Epithelial cell of prostate (primary cell): ENCODE data around the gene PRKACB.
"Not testable (repeated sequence)": the region's sequence is repeated elsewhere in the genome, so short reads cannot be mapped to it uniquely, and the experiment has no call there.

Source experiments
- DNase-seq: peaks from one replicate; pipeline ENCODE4 v3.0.0-alpha.2; 2011; ENCODE audit warnings: low read depth, low spot score
- H3K27ac ChIP-seq: fragments of 450-650 bp; 2 replicates; pipeline ENCODE4 v1.5.1; 2017; ENCODE audit warnings: mild to moderate bottlenecking

The PRKACB gene

DNA sequence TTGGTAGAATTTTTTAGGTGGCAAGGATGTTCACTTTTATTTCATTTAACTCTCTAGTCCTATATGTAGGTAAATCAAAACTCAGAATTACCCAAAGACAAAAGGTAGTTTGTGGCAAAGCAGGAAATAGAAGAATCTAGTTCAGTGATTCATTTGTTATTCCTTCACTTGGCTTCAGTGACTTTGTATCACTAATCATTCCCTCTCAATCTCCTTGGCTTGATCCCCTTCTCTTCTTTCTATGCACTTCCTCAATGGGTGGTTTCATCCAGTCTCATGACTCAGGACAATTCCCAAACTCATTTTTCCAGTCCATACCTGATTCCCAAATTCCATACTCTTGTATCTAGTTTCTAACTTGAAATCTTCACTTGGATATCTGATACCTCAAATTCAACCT is 64.9 kb downstream of the PRKACB start:
- peak overlapping the region; percentile 48 for H3K27ac ChIP-seq
- peak; percentile 14 for DNase-seq

DNA sequence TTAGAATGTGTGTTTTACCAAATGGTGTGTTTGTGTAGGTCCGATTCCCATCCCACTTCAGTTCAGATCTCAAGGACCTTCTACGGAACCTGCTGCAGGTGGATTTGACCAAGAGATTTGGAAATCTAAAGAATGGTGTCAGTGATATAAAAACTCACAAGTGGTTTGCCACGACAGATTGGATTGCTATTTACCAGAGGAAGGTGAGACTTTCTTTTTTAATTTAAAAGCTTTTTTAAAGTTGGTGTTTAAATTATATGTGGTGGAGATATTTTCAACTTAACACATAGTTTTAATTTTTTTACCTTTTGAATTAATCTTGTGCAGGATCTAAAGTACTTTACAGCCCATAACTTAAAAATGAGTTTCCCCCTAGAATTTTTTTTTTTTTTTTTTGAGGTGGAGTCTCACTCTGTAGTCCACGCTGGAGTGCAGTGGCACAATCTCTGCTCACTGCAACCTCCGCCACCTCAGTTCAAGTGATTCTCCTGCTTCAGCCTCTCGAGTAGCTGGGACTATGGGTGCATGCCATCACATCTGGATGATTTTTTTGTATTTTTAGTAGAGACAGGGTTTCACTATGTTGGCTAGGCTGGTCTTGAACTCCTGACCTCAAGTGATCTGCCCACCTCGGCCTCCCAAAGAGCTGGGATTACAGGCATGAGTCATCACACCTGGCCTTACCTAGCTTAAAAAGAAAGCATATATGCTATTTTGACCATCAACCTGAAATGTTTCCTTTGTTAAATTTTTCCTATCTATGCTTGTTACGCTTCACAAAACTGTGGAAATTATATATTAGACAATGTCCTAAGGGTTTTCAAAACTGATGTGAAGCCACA is 70.3 kb downstream of the PRKACB start:
- no peak for DNase-seq
- no peak overlapping the region for H3K27ac ChIP-seq

DNA sequence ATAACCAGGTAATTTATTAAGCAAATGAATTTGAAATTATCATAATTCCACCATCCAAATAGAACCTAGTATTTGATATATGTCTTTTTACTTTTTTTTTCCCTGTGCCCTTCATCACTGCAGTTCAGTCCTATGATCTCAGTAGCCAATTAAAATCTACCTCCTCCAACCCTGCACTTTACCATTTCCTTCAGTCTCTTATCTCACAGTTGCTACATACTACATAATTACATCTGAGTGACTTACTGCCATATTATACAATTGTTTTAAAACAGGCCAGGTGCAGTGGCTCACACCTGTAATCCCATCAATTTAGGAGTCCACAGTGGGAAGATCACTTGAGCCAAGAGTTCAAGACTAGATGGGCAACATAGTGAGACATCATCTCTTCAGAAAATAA is 73.2 kb downstream of the PRKACB start:
- no peak for DNase-seq
- H3K27ac ChIP-seq, result no peak overlapping the region

DNA sequence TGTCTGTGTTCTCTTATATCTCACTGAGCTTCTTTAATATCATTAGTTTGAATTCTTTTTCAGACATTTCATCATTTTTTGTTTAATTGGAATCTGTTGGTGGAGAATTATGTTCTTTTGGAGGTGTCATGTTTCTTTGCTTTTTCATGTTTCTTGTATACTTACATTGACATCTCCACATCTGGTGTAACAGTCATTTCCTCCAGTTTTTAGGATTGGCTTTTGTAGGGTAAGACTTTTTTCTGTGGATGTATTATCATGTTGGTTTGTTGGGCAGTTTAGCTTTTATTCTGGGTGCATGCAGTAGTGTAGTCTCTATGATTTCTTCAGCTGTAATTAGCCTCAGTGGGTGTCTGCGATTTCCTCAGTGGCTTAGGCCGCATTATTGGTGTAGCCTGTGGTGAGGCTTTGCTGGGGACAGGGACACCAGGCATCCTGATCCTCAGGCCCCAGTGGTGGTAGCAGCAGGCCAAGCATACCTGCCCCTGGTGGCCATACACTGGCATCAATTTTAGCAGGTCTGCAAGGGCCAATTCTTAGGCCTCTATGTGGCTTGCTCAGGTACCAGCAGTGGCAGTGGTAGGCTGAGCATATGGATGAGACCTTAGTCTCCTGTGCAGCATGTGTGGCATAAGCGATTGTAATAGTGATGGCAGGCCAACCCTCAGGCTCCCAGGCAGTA is 79.8 kb downstream of the PRKACB start:
- no peak for DNase-seq
- no peak overlapping the region for H3K27ac ChIP-seq

DNA sequence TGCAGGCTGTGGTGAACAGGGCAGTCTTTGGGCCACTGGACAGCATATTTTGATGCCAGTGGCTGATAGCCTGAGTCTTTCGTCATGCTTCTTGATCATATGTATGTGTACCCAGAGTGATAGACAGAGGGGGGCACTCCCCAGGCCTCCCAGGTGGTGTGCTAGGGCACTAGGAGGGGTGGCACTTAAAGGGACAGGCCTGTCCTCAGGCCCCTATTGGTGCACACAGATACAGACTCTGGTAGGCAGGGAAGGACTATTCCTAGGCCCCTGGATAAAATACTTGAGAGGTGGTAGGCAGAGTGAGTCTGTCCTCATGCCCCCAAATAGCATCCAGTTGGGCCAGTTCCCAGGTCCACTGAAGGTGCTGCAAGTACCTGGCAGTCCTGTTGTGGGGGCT is 80.8 kb downstream of the PRKACB start:
- DNase-seq, result no peak
- no peak overlapping the region for H3K27ac ChIP-seq

DNA sequence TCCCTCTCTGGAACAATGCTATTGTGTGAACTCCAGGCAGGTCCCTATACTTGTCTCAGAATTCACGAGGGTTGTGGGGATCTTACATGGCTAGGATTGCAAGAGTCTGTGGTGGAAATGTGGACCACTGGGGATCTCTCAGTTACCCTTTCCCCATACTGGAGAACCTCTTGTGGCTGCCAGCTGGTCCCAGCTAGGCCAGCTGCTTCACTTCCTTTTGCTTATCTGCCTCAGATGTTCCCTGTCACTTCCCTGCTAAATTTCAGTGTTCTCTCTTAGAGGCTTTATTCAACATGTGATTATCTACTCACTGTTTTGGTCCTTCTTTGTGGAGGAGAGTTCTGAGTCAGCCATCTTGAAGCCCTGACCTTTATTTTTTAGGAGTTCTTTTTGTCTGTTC is 81.6 kb downstream of the PRKACB start:
- no peak overlapping the region for H3K27ac ChIP-seq
- DNase-seq, result no peak

DNA sequence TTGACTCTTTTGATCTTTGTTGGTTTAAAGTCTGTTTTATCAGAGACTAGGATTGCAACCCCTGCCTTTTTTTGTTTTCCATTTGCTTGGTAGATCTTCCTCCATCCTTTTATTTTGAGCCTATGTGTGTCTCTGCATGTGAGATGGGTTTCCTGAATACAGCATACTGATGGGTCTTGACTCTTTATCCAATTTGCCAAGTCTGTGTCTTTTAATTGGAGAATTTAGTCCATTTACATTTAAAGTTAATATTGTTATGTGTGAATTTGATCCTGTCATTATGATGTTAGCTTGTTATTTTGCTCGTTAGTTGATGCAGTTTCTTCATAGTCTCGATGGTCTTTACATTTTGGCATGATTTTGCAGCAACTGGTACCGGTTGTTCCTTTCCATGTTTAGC is 88.6 kb downstream of the PRKACB start:
- H3K27ac ChIP-seq, DNase-seq: not testable (repeated sequence)

DNA sequence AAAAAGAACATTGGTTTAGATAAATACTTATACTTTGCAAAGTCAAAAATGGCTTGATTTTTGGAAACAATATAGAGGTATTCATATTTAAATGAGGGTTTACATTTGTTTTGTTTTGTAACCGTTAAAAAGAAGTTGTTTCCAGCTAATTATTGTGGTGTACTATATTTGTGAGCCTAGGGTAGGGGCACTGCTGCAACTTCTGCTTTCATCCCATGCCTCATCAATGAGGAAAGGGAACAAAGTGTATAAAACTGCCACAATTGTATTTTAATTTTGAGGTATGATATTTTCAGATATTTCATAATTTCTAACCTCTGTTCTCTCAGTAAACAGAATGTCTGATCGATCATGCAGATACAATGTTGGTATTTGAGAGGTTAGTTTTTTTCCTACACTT is 92.2 kb downstream of the PRKACB start:
- H3K27ac ChIP-seq, result no peak overlapping the region
- DNase-seq, result no peak

DNA sequence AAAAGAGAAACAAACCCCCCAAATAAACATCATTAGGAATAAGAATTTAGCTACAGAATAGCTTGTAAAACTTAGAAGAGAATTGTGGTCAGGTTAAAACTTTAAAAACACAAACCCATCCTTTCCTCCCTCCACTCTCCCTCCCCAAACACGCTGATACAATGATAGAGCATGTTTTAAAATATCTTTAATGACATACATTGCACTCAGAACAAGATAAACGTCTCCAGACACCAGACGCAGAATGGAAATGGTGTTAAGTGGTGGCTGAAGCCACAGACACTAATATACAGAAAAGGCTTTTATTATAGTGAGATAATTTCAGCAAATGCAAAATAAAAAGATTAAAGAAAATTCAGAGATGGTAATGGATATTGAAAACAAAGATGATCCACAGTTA is 98.6 kb downstream of the PRKACB start:
- no peak for DNase-seq
- no peak overlapping the region for H3K27ac ChIP-seq

DNA sequence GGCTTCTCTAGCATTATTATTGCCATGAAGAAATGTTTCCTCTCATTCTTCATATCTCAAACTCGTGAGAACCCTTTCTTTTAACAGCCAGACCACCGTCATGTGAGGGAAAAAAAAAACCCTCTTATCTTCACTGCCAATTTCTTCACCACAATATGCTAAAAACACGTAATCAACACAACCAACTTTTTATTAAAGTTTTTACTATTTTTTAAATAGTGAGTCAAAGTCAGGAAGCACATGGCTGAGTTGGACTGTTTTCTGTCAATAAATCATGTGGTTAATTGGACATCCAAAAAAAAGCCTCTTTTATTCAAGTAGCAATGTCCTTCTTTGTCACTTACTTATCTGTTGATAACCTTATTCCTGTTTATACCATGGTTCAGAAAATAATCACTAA is 101.5 kb downstream of the PRKACB start:
- DNase-seq, result no peak
- H3K27ac ChIP-seq, result no peak overlapping the region

DNA sequence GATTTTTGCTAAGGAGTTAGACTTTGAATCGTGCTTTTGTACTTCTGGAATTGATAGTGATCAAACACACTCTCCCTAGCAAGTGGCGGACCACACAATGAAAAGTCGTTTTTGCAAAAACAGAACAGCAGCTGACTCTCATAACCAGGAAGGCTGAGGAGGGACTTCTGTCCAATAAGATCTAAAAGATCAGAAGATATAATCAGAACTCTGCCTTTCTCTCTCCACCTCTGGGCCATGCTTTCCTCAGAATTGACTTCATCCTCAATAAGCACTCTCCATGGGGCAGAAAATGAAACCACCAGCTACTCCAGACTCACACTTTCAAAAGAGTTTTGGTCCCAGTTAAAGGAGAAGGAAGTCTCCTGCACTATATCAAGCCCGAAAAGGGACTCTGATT is 102.1 kb downstream of the PRKACB start:
- DNase-seq, result no peak
- no peak overlapping the region for H3K27ac ChIP-seq

DNA sequence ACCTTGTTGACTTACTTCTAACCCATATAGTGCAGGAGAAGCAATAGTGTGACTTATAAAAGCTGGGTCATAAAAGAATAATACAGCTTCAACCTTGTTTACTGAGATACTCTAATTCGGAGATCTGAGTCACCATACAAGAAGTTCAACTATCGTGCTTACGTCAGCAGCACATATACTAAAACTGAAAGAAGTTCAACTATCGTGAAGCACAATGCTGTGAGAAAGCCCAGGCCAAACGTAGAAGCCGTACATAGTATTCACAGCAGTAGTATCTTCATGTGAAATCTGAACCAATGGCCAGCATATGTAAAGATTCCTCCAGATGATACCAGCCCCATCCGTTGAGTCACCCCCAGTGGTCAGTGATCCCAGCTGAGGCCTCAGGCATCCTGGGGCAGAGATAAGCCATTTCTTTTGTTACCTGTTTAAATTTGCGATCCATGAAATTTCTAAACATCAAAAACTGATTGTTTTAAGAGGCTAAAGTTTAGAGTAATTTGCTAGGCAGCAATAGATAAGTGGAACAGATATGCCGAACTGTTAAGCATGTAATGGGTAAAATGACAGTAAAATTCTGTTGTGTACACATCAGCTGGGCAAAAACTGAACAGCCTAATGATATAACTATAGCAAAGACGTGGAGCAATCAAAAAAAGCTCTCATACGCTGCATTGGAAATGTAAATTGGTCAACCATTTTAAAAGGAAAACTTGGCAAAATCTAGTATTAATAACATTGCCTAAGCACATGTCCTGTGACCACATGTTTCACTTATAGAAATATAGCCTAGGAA is 103.6 kb downstream of the PRKACB start:
- H3K27ac ChIP-seq, result peak overlapping the region; percentile 71
- DNase-seq, result peak; percentile 66

DNA sequence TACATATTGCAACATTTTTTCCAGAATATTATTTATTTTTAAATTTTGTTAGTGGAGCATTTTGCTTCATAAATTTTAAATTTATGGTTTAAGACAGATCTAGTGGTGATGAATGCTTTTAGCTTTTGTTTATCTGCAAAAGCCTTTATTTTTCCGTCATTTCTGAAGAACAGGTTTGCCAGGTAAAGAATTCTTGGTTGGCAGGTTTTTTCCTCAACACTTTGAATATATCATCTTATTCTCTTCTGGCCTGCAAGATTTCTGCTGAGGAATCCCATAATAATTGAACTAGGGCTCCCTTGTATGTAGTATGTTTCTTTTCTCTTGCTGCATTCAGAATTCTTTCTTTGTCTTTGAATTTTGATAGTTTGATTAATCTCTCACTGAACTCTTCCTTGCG is 106.6 kb downstream of the PRKACB start:
- H3K27ac ChIP-seq, result no peak overlapping the region
- DNase-seq, result no peak

DNA sequence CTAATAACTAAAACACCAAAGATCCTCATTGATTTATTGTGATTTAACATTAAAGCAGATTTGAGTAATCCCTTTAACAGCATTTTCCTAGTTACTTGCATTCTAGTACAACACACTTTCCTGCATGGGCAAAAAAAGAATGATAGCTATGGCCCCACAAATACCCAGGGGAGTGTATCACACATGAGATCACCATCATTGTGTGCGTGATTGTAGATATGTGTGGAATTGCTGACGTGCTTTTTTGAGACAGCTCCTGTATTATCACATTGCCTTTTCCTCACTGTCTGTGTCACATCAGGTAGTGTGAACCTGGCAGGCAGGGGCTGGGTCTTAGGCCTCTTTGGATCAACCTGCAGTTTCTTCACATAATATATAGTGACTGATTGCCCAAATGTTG is 109.0 kb downstream of the PRKACB start:
- peak overlapping the region; percentile 67 for H3K27ac ChIP-seq
- no peak for DNase-seq

DNA sequence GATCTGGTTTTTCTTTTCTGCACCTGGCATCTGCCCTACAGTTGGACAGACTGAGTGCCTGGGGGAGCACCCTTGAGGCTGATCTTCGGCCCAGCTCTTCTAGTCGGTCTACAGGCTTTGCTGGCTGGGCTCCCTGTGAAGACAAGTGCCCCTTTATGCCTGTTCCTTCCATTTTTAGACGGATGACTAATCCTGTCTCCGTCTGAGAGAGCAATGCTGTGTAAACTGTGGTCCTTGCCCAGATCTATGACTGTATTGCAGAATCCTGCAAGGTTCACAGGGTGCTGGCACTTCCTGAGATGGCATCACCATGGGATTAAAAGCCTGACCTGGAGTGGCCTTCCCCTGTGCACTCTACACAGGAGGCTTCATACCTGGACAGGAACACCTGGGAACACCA is 109.8 kb downstream of the PRKACB start:
- peak overlapping the region; percentile 67 for H3K27ac ChIP-seq
- peak; percentile 87 for DNase-seq

DNA sequence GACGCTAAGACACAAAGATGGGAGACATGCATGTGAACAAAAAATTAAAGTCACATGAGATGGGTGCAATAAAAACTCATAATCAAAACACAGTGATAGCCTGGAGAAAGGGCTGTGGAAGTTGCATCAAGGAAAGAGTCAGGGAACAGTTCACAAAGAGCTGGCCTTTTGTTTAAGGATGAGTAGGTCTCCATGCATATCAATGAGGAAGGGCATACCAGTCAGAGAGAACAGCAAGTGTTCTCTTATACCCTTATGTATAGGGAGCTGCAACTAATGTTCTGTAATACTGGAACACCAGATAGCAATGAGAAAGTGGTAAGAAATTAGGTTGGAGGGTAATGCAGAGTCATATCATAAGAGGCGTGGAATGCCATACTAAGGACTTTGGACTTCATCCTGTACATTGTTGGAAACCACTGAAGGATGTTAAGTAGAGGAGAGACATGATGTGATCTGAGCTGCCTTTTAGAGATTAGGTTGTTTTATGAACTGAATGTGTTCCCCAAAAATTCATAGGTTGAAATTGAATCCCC is 110.7 kb downstream of the PRKACB start:
- no peak for DNase-seq
- peak overlapping the region; percentile 67 for H3K27ac ChIP-seq

DNA sequence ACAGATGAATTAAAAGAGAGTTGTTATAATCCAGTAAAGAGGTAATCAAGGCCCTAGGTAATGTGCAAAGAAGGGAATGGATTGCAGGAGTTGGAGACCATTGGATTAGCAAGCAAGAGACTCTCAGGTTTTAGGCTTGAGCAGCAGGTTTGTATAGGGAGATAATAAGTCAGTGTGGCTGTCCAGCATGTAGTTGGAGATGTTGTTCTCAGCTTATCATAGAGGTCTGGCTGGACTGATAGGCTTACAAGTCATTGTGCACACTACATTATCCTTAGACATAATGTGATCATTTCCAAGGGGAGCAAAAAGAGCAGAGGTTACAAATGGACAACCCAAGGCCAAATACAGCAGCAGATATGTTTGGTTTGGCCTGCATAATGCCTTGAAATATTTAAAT is 111.5 kb downstream of the PRKACB start:
- no peak for DNase-seq
- no peak overlapping the region for H3K27ac ChIP-seq

DNA sequence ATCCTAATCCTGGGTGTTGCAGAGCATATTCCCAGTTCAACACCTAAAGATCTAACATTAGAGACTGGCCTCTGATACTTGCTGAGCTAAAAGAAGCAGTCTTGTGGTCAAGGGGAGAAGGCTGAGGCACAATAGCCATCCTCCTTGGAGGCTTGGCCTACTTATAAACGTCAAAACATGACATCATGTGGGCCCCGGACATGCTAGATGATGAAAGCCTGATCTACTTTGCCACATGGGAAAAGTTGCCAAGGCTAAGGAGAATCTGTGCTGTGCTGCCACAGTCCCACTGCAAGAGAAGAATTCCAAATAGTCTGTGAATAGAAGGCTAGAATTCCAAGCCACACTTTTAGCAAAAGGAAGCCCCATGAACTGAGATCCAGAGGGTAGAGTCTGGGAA is 113.5 kb downstream of the PRKACB start:
- no peak overlapping the region for H3K27ac ChIP-seq
- no peak for DNase-seq

DNA sequence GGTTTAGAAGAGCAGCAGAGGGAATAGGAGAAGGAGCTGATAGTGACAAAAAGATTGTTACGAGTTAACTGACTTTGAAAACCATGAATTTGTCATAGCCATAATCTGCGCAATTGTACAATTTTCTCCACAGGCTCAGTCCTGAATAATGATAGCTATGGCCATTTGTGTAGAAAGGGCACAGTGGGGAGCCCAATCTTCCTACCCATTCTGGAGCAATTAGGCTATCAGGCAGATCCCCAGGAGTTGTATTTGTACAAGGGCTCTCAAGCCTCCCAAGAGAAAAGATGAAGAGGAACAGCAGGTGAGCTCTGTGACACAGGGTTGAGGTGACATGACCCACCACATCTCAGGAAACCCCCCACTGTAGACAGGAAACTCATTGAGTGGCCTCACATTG is 115.3 kb downstream of the PRKACB start:
- no peak for DNase-seq

DNA sequence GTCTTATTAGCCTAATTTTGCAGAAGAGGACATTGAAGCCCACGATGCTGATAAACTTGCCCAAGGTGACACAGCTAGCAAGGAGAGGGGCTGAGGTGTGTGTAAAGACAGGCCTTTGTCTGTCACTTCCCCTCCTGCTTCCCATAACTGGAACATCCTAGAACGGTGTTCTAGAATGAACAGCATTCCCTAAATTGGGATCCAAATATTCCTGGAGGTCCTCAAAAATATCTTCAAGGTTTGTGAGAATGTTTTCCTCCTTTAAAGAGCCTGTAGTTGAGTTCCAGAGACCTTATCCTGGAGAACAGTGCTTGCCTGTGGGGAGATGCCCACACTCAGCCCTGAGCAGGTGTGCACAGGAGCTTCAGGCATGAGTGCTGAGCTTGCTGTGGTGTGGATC is 115.9 kb downstream of the PRKACB start:
- no peak overlapping the region for H3K27ac ChIP-seq
- DNase-seq, result no peak

More for the DNA sequence above, 115.3 kb downstream of the PRKACB start:
- no peak overlapping the region for H3K27ac ChIP-seq
